Measurements from ENCODE around the gene RFTN2. TPM values are rescaled to one million over a fixed set of nuclear protein-coding genes. Genes with fewer than 3 reads are reported as not detected.

Gene RFTN2
- total and polyA plus RNA-seq, 7 donors, result 0.92 to 10.0 (median 5.4) TPM

- intact Hi-C loops (cut with DNase I), result no loop called here
- no peak for TF ChIP-seq POLR2AphosphoS5 (IDR thresholded peaks at IDR 0.05)
- TF ChIP-seq CTCF (IDR thresholded peaks at IDR 0.05), result no peak
- TF ChIP-seq POLR2A (IDR thresholded peaks at IDR 0.05), result no peak
- TF ChIP-seq EP300 (IDR thresholded peaks at IDR 0.05), result no peak
- Histone ChIP-seq H3K4me1 (no peaks in the 10 kb centered on the region), H3K9me3 (peaks cover 0 to 3% (median 0%) of the 10 kb centered on the region in 4 donors), H3K27ac (no peak overlapping the region), H3K4me3 (peak overlapping the region in 3 of 4 donors; percentile 11 to 37 (median 18)), H3K36me3 (no peaks in the 10 kb centered on the region), H3K27me3 (no peaks in the 10 kb centered on the region)
- no peak for DNase-seq
- WGBS, 2 donors, result 60 to 66% methylated on average over 1 of the region's 1 CpG
Measured at GRCh38 chr2:197673606-197674005, 1.8 kb downstream of the RFTN2 start.

- peak overlapping the region in 2 of 4 donors; percentile 18 to 37 for H3K4me3 ChIP-seq
- TF ChIP-seq CTCF (IDR thresholded peaks at IDR 0.05), result no peak
- no peak for TF ChIP-seq POLR2AphosphoS5 (IDR thresholded peaks at IDR 0.05)
- no peak for TF ChIP-seq POLR2A (IDR thresholded peaks at IDR 0.05)
- TF ChIP-seq EP300 (IDR thresholded peaks at IDR 0.05), result no peak
- intact Hi-C loops (cut with DNase I), result no loop called here
- 76 to 78% methylated on average over 5 of the region's 5 CpGs for WGBS, 2 donors
- H3K36me3 ChIP-seq, result no peaks in the 10 kb centered on the region
- peaks cover 0 to 3% (median 0%) of the 10 kb centered on the region in 4 donors for H3K9me3 ChIP-seq
- DNase-seq, result no peak
- H3K4me1 ChIP-seq, result no peaks in the 10 kb centered on the region
- no peak overlapping the region for H3K27ac ChIP-seq
- H3K27me3 ChIP-seq, result no peaks in the 10 kb centered on the region
Measured at GRCh38 chr2:197673106-197673505, 2.3 kb downstream of the RFTN2 start.

- TF ChIP-seq CTCF (IDR thresholded peaks at IDR 0.05) (no peak), POLR2A (IDR thresholded peaks at IDR 0.05) (no peak), EP300 (IDR thresholded peaks at IDR 0.05) (no peak), POLR2AphosphoS5 (IDR thresholded peaks at IDR 0.05) (no peak)
- 19 to 60% methylated on average over 1 of the region's 1 CpG for WGBS, 2 donors
- DNase-seq, result no peak
Measured at GRCh38 chr2:197672371-197672893, 3.0 kb downstream of the RFTN2 start.

GRCh38 chr2:197669077-197669476 is 6.3 kb downstream of the RFTN2 start:
- Histone ChIP-seq H3K27me3 (no peaks in the 10 kb centered on the region), H3K9me3 (peaks cover 0 to 5% (median 2%) of the 10 kb centered on the region in 4 donors), H3K27ac (no peak overlapping the region), H3K4me3 (no peak overlapping the region), H3K4me1 (no peaks in the 10 kb centered on the region), H3K36me3 (no peaks in the 10 kb centered on the region)
- intact Hi-C loops (cut with DNase I), result no loop called here
- DNase-seq, result no peak
- TF ChIP-seq CTCF (IDR thresholded peaks at IDR 0.05), result no peak
- TF ChIP-seq EP300 (IDR thresholded peaks at IDR 0.05), result no peak
- no peak for TF ChIP-seq POLR2AphosphoS5 (IDR thresholded peaks at IDR 0.05)

More at GRCh38 chr2:197672371-197672893, 3.0 kb downstream of the RFTN2 start:
- Histone ChIP-seq H3K4me3 (no peak overlapping the region), H3K27ac (no peak overlapping the region), H3K4me1 (no peaks in the 10 kb centered on the region), H3K9me3 (peaks cover 0 to 3% (median 0%) of the 10 kb centered on the region in 4 donors), H3K36me3 (no peaks in the 10 kb centered on the region), H3K27me3 (no peaks in the 10 kb centered on the region)
- intact Hi-C loops (cut with DNase I), result no loop called here

GRCh38 chr2:197668296-197668695 is 7.1 kb downstream of the RFTN2 start:
- Histone ChIP-seq H3K27ac (no peak overlapping the region), H3K4me1 (no peaks in the 10 kb centered on the region), H3K27me3 (no peaks in the 10 kb centered on the region), H3K9me3 (peaks cover 0 to 5% (median 2%) of the 10 kb centered on the region in 4 donors), H3K36me3 (no peaks in the 10 kb centered on the region), H3K4me3 (no peak overlapping the region)
- TF ChIP-seq EP300 (IDR thresholded peaks at IDR 0.05) (no peak), CTCF (IDR thresholded peaks at IDR 0.05) (no peak), POLR2A (IDR thresholded peaks at IDR 0.05) (no peak), POLR2AphosphoS5 (IDR thresholded peaks at IDR 0.05) (no peak)
- intact Hi-C loops (cut with DNase I), result no loop called here
- no peak for DNase-seq
- WGBS, 2 donors, result 92 to 96% methylated on average over 3 of the region's 3 CpGs

Measured in sigmoid colon (tissue), 7 donors.